B cell (primary cell): Measurements from ENCODE around the gene GPR45. TPM values are rescaled to one million over a fixed set of nuclear protein-coding genes. Genes with fewer than 3 reads are reported as not detected.

ENCODE experiments used
- ATAC-seq: fragments of 200-7000 bp; cut with Tn5 transposase; one replicate; pipeline ENCODE4 v1.10.0; 2021; ENCODE audit warnings: low read depth, mild to moderate bottlenecking, moderate number of reproducible peaks, moderate library complexity
- CTCF ChIA-PET: fragments of 350-600 bp; sonication (Branson Sonifier 250); formaldehyde crosslinking; loops from one replicate; lab custom pipeline; 2021; ENCODE audit warnings: antibody characterized with exemption, inconsistent platforms; lab: Charles Lee
- POLR2A ChIA-PET: fragments of 350-600 bp; sonication (Branson Sonifier 250); formaldehyde crosslinking; loops from one replicate; lab custom pipeline; 2021; ENCODE audit warnings: antibody characterized with exemption; lab: Charles Lee
- DNase-seq: peaks from one replicate; pipeline ENCODE4 v3.0.0; 2013
- H2AFZ ChIP-seq: 2 replicates; pipeline ENCODE4 v1.6.1; 2012; ENCODE audit warnings: mild to moderate bottlenecking, low read depth, low read length; ENCODE audit not compliant: insufficient read depth, poor library complexity, severe bottlenecking
- H3K27ac ChIP-seq, 2 donors: 1 replicate in 1 of 2; 2 replicates in 1 of 2; pipeline ENCODE4 v1.5.1; 2012 to 2013; ENCODE audit warnings: low read length in 2 of 2, mild to moderate bottlenecking in 2 of 2, moderate library complexity in 1 of 2
- H3K27me3 ChIP-seq, 4 experiments: fragments of 200-600 bp in 1 of 4; sonication (generic) in 1 of 4; replicated peaks in 1 of 4; 1 replicate in 2 of 4; 2 replicates in 2 of 4; pipeline versions ENCODE4 v1.6.1 to v1.7.0; 2013 to 2016; ENCODE audit warnings: low read length in 3 of 4, mild to moderate bottlenecking in 2 of 4, mixed read lengths in 1 of 4, moderate library complexity in 1 of 4; ENCODE audit not compliant: insufficient read depth in 4 of 4, control insufficient read depth in 3 of 4; ENCODE audit errors: control extremely low read depth in 1 of 4
- H3K36me3 ChIP-seq, 2 experiments: replicated peaks in 1 of 2; 1 replicate in 1 of 2; 2 replicates in 1 of 2; pipeline versions ENCODE4 v1.6.1 to v1.7.1; 2013; ENCODE audit warnings: low read length in 1 of 2; ENCODE audit not compliant: insufficient read depth in 2 of 2, control insufficient read depth in 1 of 2; ENCODE audit errors: control extremely low read depth in 1 of 2, extremely low read depth in 1 of 2
- H3K4me1 ChIP-seq, 2 donors: fragments of 200-600 bp in 1 of 2; sonication (generic) in 1 of 2; 1 replicate in 1 of 2; 2 replicates in 1 of 2; pipeline versions ENCODE4 v1.5.1 to v1.6.1; 2013 to 2017; ENCODE audit warnings: low read length in 2 of 2; ENCODE audit not compliant: control insufficient read depth in 2 of 2, insufficient read depth in 2 of 2
- H3K4me2 ChIP-seq: replicated peaks from 2 replicates; pipeline ENCODE3; 2012; ENCODE audit warnings: mild to moderate bottlenecking, low read depth, low read length; ENCODE audit not compliant: poor library complexity, severe bottlenecking
- H3K4me3 ChIP-seq, 5 experiments: fragments of 200-600 bp in 1 of 5; sonication (generic) in 1 of 5; 1 replicate in 3 of 5; 2 replicates in 2 of 5; pipeline versions ENCODE4 v1.5.1 to v1.7.0; 2011 to 2016; ENCODE audit warnings: low read length in 4 of 5, mild to moderate bottlenecking in 4 of 5, low read depth in 2 of 5, control low read depth in 1 of 5, moderate library complexity in 1 of 5; ENCODE audit not compliant: insufficient read depth in 1 of 5; ENCODE audit errors: control extremely low read depth in 1 of 5, extremely low read depth in 1 of 5
- H3K79me2 ChIP-seq: fragments of 200-600 bp; sonication (generic); one replicate; pipeline ENCODE4 v1.6.0; 2016; ENCODE audit warnings: low read length; ENCODE audit not compliant: control insufficient read depth, insufficient read depth
- H3K9ac ChIP-seq: fragments of 200-600 bp; sonication (generic); 2 replicates; pipeline ENCODE4 v1.6.1; 2017; ENCODE audit warnings: mild to moderate bottlenecking, low read length, moderate library complexity
- H3K9me3 ChIP-seq, 3 donors: one replicate each; pipeline versions ENCODE4 v1.6.1 to v1.7.1; 2013; ENCODE audit warnings: low read length in 2 of 3; ENCODE audit not compliant: control insufficient read depth in 2 of 3, insufficient read depth in 1 of 3; ENCODE audit errors: control extremely low read depth in 1 of 3
- H4K20me1 ChIP-seq: 2 replicates; pipeline ENCODE4 v1.6.0; 2012; ENCODE audit warnings: mild to moderate bottlenecking, low read length; ENCODE audit not compliant: insufficient read depth, control insufficient read depth, poor library complexity, severe bottlenecking
- H3K27ac Mint-ChIP-seq: one replicate; pipeline ENCODE4 v1.8.0; 2021; ENCODE audit warnings: mixed read lengths
- H3K27me3 Mint-ChIP-seq: one replicate; pipeline ENCODE4 v1.8.0; 2021; ENCODE audit warnings: mixed read lengths
- H3K4me1 Mint-ChIP-seq: one replicate; pipeline ENCODE4 v1.8.0; 2021; ENCODE audit warnings: mixed read lengths
- H3K4me3 Mint-ChIP-seq: one replicate; pipeline ENCODE4 v1.8.0; 2021; ENCODE audit warnings: mixed read lengths
- H3K9me3 Mint-ChIP-seq: one replicate; pipeline ENCODE4 v1.8.0; 2022; ENCODE audit warnings: mixed read lengths; ENCODE audit not compliant: insufficient read depth
- CTCF ChIP-seq: fragments of 200-600 bp; IDR thresholded peaks from one replicate; pipeline ENCODE4 v1.8.0; 2022; ENCODE audit warnings: antibody characterized with exemption, mild to moderate bottlenecking
- EZH2 ChIP-seq: IDR thresholded peaks from 2 replicates; pipeline ENCODE4 v1.6.1; 2012; ENCODE audit warnings: borderline replicate concordance, low read depth, mild to moderate bottlenecking, moderate library complexity, low read length; ENCODE audit not compliant: insufficient read depth, poor library complexity, severe bottlenecking
- WGBS: methylation state at CpG from one replicate; pipeline ENCODE4 v1.1.5; 2013; ENCODE audit warnings: missing lambda C conversion rate; ENCODE audit not compliant: insufficient coverage; 5-methylcytosine and 5-hydroxymethylcytosine counted together
- intact Hi-C: fragments of 100-400 bp; cut with micrococcal nuclease; formaldehyde crosslinking; loops from one replicate; pipeline ENCODE4 v1.10.0; 2022
- polyA plus RNA-seq: library from polyadenylated mRNA; depleted of rRNA; stranded (reverse); fragments of >200 nt; gene quantifications from 2 replicates; pipeline ENCODE4 v1.2.3, GENCODE V29; 2012
- total RNA-seq, 2 donors: library from RNA; stranded (reverse); fragments of 120-200 nt in 1 of 2; gene quantifications; 1 replicate in 1 of 2; 2 replicates in 1 of 2; pipeline versions ENCODE4 v1.2.3 to v1.2.4, GENCODE V29; 2013 to 2022

The GPR45 gene
- total and polyA plus RNA-seq, 2 donors (not counting 1 experiment from before 2014, with no cell fraction given), result not detected

- Histone ChIP-seq H3K36me3 (no peaks in the 10 kb centered on the region), H3K9me3 (no peaks in the 10 kb centered on the region), H3K4me1 (no peaks in the 10 kb centered on the region), H3K4me3 (no peak overlapping the region), H3K27me3 (no peaks in the 10 kb centered on the region), H4K20me1 (no peaks in the 10 kb centered on the region), H2AFZ (no peak overlapping the region), H3K4me2 (no peak overlapping the region), H3K27ac (no peak overlapping the region), H3K9ac (no peak overlapping the region), H3K79me2 (no peaks in the 10 kb centered on the region)
- intact Hi-C loops, result no loop called here
- no peaks in the 10 kb centered on the region for H3K27me3 Mint-ChIP-seq
- no peaks in the 10 kb centered on the region for H3K9me3 Mint-ChIP-seq
- CTCF ChIA-PET, result no interaction called here
- WGBS, result 86% methylated on average over 1 of the region's 2 CpGs
- no peak overlapping the region for H3K4me3 Mint-ChIP-seq
- DNase-seq (no peak), ATAC-seq (no peak)
- no peak overlapping the region for H3K27ac Mint-ChIP-seq
- no peaks in the 10 kb centered on the region for H3K4me1 Mint-ChIP-seq
- TF ChIP-seq CTCF, result no peak
- no peak for TF ChIP-seq EZH2
- POLR2A ChIA-PET, result no interaction called here
These were observed 10.7 kb downstream of the GPR45 start for GRCh38 chr2:105252271-105252670.

GRCh38 chr2:105254531-105255210, 13.1 kb downstream of the GPR45 start:
- no peak for DNase-seq
- Mint-ChIP-seq H3K27me3 (no peaks in the 10 kb centered on the region), H3K4me1 (no peaks in the 10 kb centered on the region), H3K27ac (no peak overlapping the region), H3K4me3 (no peak overlapping the region), H3K9me3 (no peaks in the 10 kb centered on the region)
- no peaks in the 10 kb centered on the region for H3K79me2 ChIP-seq
- CTCF ChIA-PET, result interaction anchor here (0.6 to 2.1 kb wide), 2 partner anchors 14 to 18 kb away, joined by 3 to 8 read pairs; no protein-coding TSS in a partner anchor
- 100% methylated on average over 1 of the region's 5 CpGs for WGBS
- intact Hi-C loops, result no loop called here
- H3K36me3 ChIP-seq, result no peaks in the 10 kb centered on the region
- no peak overlapping the region for H2AFZ ChIP-seq
- POLR2A ChIA-PET, result no interaction called here
- no peak overlapping the region for H3K4me3 ChIP-seq
- H3K27me3 ChIP-seq, result no peaks in the 10 kb centered on the region
- H3K9ac ChIP-seq, result no peak overlapping the region
- no peak overlapping the region for H3K4me2 ChIP-seq
- no peaks in the 10 kb centered on the region for H3K9me3 ChIP-seq
- H3K4me1 ChIP-seq, result no peaks in the 10 kb centered on the region
- no peaks in the 10 kb centered on the region for H4K20me1 ChIP-seq
- H3K27ac ChIP-seq, result no peak overlapping the region
- no peak for ATAC-seq
- TF ChIP-seq CTCF (no peak), EZH2 (no peak)
